Measurements from ENCODE around the gene OR4S2.

Gene OR4S2

GRCh38 chr11:55648027-55648426 lies at the start of gene OR4S2:
Gene OR4S2 (plus strand): TSS chr11:55648327. CDS start chr11:55650904, 2,577 bp downstream.
- DNase-seq: no peak

- no peak for DNase-seq
These were observed 40.6 kb upstream of the OR4S2 start, which contains the start of gene OR4C11 for GRCh38 chr11:55607545-55607944. Gene OR4C11 (minus strand): TSS chr11:55607645. CDS start chr11:55604373, 3,272 bp downstream.

GRCh38 chr11:55624531-55624930 lies 23.6 kb upstream of the OR4S2 start:
- DNase-seq: no peak

DNA sequence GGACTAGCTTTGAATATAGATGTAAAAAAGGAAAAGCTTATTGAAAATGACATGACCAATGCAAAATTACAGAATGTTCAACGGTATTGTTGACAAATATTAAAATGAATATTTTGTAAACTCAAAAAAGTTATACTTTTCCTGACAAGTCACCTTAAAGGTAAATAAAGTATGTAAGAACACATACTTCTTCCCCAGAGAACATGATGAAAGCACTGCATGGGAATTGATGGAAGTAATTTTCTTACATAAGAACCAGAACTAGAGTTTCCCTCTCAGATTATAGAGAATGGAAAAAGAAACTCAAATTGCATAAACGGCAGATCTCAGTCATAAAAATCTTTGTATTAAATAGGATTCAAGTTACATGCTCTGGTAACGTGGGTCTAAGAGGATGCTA lies 13.3 kb upstream of the OR4S2 start, which contains the start of gene OR4P4:
Gene OR4P4, plus strand, starts transcription at position 301 of the 400 bp plus-strand sequence.
- no peak for DNase-seq

- DNase-seq: no peak
These were observed 4.4 kb downstream of the OR4S2 start for GRCh38 chr11:55652560-55652959.

DNA sequence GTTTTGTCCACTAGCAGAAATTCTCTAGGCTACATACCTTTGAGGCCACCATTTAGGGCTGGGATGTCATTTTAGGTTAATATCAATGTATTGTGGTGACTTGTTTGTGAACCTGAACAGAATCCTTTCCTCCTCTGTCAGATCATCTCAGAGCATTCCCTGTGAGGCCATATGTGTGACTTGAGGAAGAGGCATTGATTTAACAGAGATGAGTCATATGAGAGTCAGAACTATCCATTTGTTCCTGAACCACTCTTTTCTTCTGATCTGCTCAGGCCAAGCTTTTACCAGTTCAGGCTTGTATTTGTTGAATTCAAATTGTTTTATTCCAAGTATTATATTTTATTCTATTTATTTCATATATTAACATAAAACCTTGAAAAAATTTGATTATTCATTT lies 7.0 kb downstream of the OR4S2 start:
- no peak for DNase-seq

DNA sequence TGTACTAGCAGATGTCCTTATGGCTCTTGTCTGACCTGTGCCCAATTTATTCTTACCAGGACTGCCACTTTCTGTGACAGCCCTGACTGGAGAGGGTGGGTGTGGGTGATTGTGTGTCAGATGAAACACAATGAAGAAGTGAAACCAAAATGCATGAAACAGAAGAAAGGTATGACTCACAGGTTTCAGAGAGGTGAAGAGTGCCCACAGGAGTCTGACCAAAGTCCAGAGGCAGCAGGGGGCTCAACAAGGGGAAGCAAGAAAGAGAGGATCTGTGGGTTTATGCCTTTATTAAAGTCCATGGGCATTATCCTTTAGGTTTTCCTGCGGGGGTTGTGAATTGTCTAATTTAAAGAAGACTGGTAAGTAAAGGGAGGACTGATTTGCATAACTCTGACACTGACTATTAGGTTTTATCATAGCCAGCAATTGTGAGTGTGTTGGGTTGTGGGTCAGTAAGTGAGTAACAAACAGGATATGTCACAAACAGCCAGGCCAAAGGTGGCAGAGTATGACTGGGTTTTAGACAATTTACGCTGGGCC lies 10.0 kb downstream of the OR4S2 start:
- DNase-seq: no peak

GRCh38 chr11:55658608-55659007 lies 10.5 kb downstream of the OR4S2 start:
- no peak for DNase-seq

GRCh38 chr11:55661901-55662300 lies 13.8 kb downstream of the OR4S2 start, which contains the start of gene OR4C6:
Gene OR4C6 (plus strand): TSS chr11:55662201. CDS start chr11:55665167, 2,966 bp downstream.
- no peak for DNase-seq

DNA sequence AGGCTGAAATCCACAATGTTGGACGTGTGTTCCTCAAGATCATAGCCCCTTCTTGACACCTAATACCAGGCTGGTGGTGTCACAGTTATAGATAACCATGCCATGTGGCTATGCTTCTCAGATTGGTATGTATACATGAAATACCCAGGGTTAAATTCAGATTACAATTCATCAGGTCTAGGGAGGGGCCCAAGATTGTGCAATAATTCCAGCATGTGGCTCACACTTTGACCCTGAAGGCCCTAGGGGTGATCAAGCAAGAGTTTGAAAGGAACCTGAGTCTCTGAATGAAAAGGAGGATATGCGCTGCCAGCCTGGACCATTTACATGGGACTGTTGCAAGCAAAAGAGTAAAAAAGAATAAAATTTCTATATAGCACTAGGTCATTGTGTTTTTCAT lies 21.2 kb downstream of the OR4S2 start:
- DNase-seq: no peak

DNA sequence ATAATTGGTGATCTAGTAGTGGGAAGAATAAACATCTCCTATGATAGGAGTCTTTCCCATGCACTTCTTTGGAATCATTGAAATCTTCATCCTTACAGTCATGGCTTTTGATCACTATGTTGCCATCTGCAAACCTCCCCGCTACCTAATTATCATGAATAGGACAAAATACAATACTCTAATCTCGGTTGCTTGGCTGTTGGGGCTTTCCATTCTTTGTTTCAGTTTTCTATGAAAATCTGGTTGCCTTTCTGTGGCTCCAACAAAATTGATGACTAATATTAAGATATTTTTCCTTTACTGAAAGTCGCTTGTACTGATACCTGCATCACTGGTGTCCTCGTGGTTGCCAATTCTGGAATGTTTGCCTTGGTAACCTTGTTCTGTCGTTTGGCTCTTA lies 25.7 kb downstream of the OR4S2 start:
- no peak for DNase-seq

DNA sequence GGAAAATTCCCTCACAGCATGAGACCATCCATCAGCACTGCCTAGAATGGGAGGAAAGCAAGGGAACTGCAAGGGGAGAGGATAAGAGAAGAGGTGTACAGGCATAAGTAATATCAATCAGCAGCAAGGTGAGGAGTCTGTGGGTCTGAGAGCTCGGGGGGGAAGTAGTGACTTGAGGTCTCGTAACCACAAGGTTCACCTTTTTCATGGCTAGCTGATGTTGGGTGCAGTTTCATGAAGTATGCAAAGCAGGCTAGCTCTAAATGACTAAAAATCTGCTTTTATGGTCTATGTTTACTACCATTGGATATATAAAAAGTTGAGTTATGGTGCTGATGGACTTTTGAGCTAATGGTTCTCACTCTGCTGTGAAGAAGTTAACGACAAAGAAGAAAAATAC lies 49.7 kb downstream of the OR4S2 start:
- DNase-seq: no peak

- no peak for DNase-seq
These were observed 53.3 kb downstream of the OR4S2 start for GRCh38 chr11:55701429-55701828.
